NCI-H146 treated with DMSO at 0.1 percent for 48 hours (cell line): ENCODE data around the gene HOXB2.

ENCODE experiments used
- DNase-seq: peaks from one replicate; lab custom pipeline; 2025; ENCODE audit not compliant: unreplicated experiment; lab: John Stamatoyannopoulos, UW

HOXB2 gene

DNA sequence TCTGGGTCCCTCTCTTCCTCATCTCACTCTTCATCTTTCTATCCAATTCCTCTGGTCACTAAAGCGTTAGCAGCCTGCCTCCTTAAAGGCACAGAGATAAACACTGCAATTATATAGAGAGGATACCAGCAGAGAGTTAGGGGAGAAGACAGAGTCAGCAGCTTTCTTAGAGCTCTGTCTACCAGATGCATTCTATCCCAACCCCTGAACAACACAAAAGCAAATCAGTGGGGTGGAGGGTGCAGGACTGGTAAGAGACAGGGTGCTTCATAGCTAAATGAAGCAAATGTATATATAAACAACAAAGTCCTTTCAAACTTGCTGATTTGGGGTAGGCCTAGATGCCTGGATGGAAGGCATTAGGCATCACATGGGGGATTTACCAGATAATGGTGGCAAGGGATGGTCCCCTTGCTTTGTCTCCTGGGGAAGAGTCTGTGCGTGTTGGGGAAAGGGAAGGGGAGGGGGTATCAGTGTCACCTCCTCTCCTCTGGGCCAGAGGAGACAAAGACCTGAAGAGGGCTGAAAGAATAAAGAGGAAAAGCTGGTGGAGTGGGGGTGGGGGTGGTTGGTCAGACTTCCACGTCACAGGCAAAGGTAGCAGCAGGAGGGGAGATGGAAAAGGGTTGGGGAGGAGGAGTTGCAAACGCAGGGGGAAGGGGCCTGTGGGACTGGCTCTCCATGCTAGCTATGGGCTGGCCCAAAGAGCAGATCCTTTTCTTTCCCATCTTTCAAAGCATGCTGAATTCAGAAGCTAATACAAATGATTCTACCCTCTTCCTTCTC lies 21.2 kb upstream of the HOXB2 start:
- no peak for DNase-seq

- DNase-seq = no peak
Measured at GRCh38 chr17:48565022-48565554, 20.2 kb upstream of the HOXB2 start.

DNA sequence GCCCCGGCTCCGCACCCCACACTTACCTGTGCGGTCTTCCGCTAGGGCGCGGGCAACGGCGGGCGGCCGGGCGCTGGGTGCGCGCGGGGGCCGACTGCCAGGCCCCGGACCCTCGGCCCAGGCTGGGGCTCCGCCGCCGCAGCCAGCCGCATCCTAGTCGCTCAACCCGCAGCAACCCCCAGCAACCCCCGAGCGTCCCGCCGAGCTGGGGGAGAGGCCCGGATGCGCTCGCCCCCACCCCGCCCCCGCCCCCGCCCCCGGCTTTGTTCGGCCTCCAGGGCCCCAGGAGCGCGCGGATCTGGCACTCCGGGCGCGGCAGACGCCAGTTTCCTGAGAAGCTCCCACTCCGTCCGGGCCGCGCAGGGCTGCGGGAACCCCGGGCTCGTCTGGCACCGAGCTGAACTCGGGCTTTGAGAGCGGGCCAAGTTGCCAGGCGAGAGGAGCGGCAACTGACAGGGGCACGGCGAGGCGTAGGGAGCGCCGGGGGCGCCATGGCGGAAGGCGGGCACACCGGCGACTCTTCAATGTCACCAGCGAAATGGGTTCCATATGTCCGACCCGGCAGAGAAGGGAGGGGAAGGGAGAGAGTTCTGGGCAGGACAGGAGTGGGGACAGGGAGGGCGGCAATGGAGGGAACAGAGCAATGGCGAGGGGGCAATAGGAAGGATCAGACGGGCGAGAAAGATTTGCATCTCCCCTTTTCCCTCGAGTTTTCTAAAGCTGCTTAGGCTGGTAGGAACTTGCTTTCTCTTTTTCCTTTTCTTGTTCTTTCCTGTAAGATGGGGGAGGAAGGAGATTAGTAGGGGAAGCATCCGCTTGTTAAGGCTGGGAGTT lies 19.5 kb upstream of the HOXB2 start:
- DNase-seq = no peak

DNA sequence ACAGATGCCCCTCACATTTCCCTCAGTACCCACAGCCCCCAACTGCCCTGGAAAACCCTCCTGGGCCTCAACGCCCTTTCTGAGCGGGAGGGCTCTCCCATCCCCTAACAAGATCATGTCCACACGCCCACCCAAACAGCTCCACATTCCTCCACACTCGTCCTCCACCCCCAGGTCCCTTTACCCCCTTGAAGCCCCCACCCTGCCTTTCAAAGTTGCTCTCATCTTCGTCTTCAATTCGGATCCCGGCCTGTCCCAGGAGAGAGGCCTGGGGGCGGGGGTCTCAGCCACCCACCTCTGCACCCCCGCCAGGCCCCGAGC lies 18.9 kb upstream of the HOXB2 start:
- DNase-seq = no peak

DNA sequence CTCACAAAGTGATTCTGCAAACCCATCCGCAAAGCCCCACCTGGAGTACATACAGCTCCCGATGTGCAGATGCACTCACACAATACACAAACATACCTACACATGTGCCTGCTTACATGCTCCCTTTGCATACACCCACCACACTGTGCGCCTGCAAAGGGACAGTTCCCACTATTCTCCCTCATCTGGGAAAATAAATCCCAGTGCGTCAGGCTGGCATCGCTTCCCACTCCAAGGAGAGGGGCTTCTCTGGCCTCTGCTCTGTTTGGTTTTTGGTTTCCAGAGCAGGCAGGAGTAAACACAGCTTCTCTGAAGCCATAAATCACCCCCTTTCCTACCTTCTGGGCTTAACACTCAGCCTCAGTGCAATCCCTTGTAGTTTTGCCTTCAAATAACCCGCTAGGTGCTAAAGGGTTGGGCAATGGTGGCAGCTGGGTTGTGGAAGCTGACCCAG lies 18.5 kb upstream of the HOXB2 start:
- no peak for DNase-seq

DNA sequence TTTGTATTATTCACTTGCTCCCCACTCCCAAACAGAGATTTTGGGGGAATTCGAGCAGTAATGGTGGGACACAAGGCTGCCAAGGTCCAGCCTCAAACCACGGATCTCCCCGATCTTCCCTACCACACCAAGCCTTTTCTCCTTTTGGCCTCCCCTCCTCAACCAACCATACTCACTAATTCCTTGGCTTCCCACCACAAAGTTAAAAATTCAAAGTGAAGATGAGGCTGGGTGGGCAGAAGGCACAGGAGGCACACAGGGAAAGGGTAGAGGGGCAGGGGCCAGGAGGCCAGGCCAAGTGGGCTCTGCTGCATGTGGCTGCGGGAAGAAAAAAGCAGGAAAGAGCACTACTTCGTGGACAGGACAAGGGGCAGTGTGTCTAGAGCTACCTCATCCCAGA lies 18.0 kb upstream of the HOXB2 start:
- DNase-seq = no peak

DNA sequence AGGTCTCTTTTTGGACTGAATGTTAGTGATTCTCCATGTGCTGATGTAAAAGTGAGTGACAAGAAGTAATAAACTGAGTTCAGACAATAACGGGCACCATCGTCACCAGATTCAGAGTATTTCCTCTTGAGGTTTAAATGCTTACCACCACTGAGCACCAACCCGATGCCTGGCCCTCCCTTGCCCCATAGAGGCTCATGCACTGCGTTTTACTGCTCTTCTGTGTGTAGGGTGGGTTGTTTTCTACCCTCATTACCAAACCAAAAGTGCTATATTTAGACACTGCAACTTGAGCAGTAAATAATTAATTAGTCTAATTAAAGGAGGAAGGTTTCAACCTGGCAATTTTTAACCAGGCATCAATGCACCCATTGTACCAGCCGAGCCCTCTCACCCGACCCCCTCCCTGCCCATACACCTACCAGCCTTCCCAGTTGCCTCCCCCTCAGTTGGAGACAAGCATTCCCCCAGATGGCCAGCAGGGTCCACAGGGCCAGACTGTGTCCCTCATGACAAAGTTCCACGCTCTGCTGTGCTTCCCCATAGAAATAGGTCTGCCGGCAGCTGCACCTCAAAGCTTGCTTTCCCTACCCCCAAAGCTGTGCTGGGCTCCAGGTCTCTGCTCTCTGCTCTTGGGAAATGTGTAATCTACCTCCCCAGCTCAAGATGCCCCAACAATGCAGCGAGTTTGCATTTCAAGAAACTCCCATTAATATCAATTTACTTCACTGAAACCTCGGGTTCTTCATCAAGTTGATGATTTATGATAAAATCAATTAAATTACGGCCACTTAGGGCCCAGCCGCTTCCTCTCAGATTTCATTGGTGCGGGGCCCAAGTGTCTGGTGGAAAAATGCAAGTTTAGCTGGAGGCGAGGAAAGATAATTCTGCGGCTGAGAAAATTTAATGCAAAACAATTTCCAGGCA lies 17.2 kb upstream of the HOXB2 start:
- DNase-seq = no peak

DNA sequence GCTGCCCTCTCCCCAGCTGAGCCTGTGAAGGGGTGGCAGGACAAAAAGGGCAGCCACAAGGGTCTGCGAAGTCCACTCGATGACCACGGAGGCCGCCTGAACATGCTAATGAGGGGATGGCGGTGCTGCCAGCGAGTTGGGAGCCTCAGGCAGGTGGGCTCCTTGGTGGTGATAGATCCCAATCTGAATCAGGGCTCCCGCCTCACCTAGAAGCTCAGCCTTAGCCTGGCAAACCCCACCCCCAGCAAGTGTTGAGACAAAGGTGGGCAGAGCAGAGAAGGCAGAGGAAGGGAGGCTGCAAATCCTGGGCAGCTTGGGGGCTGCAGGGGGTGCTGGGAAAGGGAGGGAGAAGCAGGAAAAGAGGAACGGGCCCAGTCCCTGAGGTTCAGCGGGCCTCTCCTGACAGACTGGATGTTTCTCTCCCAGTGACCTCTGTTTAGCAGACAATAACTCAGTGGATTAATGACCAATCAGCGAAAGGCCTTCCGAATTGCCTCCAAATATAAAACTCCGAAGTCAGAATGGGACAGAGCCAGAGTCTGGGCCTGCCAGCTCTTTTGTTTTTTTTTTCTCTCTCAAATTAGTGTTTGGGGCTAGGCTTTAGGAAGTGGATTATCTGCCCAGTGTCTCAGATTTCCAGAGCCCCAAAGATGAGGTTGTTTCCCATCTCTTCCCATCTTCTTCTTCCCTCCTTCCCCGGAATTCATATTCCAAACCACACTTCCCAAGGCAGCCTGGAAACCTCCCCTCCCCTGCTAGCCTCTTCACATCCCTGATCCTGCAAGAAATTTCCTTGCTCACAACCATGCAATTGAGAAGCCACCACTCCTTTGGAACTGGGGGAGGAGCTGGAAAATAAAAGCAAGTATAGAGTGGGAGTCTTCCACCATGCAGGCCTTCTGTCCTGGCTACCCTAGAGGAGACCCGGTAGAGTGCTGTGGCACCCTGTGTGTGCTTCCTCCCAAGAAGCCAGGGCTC lies 15.2 kb upstream of the HOXB2 start:
- DNase-seq = no peak

DNA sequence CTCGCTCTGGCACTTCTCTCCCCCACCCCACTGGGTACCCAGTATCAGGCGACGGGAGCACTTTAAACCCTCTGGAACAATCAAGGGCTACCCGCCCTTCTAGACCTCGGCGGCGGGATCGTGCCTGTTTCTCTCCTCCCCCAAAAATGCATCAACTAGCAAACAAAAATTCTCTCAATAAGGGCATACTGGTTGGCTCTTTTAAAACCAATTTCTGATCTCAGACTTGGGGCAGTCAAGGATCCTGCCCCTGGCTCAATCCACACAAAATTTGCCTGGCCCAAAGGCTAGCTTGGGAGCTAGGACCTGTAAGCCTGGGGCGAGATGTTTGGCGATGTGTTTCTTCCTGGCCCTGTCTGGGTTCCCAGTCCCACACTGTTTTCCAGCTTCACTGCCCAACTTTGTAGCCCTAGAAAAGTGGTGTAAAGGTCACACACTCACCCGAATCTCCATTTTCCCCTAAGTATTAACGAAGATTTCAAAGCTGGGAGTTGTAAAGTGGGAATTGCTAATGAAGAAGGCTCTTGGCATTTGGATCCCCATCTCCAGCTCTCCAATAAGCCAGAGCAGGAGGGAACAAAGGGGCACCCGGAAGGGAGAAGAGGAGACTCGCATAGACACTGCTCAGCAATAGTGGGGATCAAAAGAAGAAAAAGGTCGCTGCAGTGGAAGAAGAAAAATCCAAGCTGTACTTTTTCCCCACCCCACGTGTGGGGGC lies 14.4 kb upstream of the HOXB2 start:
- DNase-seq = no peak

GRCh38 chr17:48558831-48559121 lies 13.9 kb upstream of the HOXB2 start:
- DNase-seq = no peak

DNA sequence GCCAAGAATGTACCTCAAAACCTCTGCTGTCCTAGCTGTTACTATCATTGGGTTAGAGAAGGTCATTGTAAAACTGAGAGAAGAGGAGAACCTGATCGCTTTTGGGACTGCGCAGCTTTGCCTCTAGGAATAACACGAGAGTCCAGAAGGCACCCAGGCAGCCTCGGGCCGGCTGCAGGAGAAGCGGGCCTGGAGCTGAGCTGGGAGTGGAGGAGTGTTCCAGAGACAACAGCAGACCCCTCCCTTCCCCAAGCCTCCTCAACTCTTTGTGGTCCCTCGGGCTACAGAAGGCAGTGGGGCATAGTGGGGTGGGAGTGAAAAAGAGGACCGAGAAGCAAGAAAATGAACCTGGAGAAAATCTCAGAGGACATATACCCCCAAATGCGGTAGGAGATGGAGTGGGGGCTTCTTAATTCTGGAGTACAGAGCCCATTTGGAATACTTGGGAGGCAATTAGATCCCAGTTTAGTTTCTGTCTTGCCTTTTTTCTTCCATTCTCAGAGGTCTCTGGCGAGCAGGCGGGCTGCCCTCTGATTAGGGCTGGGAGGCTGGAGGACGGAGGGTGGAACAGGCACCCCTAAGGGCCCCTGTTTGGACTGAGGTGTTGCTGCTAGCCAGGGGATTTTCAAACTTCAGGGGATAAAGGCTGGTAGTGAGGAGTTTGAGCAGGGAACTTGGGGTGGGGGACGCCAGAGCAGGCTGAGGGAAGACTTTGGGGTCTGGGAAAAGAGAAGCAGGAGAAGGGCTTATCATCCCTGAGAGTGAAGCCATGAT lies 13.3 kb upstream of the HOXB2 start:
- no peak for DNase-seq

GRCh38 chr17:48556576-48557401 lies 11.9 kb upstream of the HOXB2 start:
- no peak for DNase-seq

DNA sequence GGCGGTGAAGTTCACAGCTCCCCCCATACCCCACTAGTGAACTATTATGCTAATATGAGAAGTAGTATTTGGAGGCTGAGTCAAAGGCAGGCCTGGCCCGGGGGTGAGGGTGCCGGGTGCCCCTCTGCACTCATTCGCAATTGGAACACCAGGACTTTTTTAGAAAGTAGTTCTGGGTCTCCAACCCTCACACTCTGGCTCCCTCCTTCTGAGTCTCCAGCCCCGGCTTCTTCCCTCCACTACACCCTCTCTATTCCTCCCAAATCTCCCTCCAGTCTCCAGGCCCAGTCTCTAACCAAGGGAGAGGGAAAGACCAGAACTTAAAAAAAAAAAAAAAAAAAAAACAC lies 11.3 kb upstream of the HOXB2 start:
- DNase-seq = no peak

DNA sequence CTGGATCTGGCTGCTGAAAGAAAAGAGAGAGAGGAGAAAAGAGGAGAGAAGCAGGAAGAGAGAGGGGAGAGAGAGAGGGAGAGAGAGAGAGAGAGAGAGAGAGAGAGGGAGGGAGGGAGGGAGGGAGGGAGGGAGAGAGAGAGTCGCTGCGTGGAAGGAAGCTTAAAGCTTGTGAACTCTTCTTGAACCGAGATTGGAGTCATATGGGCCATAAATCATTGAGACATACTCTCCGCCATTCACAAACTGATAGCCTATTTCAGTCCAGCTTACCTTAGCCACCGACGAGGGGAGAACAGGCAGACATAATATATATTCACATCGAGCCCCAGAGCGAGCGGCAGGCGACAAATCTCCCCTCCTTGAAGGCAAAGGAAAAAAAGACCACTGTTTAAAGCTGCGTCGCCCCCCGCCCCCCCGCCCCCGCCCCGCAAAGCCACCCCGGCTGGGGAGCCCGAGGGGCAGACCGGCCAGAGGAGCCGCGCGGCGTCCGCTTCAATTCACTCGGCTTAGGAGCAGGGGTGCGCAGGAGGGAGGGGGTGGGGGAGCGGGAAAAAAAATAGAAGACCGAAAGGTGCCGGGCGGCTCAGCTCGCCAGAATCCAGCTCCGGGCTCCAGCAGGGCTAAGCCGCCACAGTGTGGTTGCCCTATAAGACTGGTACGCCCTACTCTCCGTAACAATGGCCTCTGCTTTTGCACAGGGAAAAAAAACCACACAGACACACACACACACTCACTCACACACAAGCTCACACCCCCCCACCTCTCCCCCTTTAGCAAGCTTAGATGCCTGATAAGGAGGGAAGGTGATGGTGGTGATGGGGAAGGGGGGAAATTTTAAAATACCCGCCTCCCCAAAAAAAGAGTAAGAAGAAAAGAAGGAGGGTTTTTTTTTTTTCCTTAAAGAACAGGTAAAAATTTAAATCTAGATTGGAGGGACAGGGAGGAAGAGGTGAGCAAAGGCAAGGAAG lies 10.6 kb upstream of the HOXB2 start:
- peak; percentile 55 for DNase-seq

DNA sequence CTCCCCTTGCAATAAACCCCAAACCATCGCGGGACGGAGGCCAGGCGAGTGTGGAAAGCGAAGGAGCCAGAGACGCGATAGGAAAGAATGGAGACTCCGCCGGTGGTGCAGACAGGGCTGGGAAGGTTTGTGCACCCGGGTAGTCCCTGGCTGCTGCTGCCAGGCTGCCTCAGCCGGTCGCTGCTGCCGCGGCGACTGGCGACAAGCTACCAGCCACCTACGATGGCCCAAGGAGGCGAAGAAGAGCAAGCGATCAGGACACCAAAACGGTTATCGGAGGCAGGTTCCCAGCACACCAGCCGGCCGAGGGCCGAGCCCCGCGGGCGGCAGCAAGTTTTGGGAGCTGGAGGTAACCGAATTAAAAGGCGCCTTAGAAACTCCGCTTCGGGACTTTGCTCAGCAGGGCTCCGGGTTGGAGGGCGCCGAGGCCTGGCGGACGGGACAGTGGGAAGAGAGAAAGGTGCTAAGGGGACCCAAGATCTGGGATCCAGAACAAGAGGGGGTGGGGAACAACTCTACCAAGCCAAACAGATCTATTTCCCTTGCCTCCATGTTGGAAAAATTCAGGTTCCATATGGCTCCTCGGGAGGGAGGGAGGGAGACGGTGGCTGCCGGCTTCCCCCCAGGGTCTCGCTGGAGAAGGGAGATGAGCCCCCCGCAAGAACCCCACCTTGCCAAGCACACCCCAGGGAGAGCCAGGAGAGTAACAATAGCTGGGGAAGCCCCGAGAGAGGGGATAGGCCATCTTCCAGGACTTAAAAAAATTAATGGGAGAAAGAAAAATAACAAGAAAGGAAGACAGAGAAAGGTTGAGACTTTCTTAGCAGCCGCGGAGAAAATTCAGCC lies 9.7 kb upstream of the HOXB2 start:
- no peak for DNase-seq

DNA sequence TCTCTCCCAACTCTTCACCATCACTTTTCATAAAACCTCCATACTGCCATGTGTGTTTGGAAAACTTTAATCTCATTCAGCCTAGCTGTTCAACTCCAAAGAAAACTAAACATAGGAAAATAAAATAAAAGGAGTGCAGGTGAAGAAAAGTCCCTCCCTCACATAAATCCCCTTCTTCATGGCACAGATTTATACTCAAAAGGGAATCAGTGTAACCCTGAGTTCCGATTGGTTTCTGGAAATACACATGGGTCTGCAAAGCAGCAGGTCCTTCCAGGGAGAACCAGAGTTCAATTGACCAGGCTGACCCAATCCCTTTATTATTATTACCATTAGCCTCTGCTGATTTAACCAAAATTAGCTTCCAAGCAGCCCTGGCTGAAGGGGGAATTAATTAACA lies 8.9 kb upstream of the HOXB2 start:
- DNase-seq = no peak
